Left colon (tissue), 2 donors: Measurements from ENCODE around the gene A3GALT2. TPM values are rescaled to one million over a fixed set of nuclear protein-coding genes. Genes with fewer than 3 reads are reported as not detected.
"Not testable (repeated sequence)": the region's sequence is repeated elsewhere in the genome, so short reads cannot be mapped to it uniquely, and the experiment has no call there.

Experiments used
- ATAC-seq: fragments of 200-7000 bp; cut with Tn5 transposase; one replicate; pipeline ENCODE4 v1.9.1; 2020; ENCODE audit warnings: mild to moderate bottlenecking, moderate library complexity
- DNase-seq, 2 donors: peaks; one replicate each; pipeline ENCODE4 v3.0.0-alpha.2; 2020
- intact Hi-C, 2 donors: fragments of 100-400 bp; cut with DNase I in 1 of 2; cut with micrococcal nuclease in 1 of 2; formaldehyde crosslinking; loops; one replicate each; pipeline versions ENCODE4 v1.11.2 to v1.14.0; 2022; cut with DNase I, micrococcal nuclease
- total RNA-seq, 2 donors: library from RNA; stranded (reverse); fragmentation: NEBNext Ultra II Directional; extraction: Animal tissue kit (Norgen Biotek cat#: 25700); gene quantifications; one replicate each; pipeline ENCODE4 v1.2.1, GENCODE V29; 2021
- donor health status: DM: no; HTN: no; CAD: no.
- donor health status: DM: yes; HTN: yes; CAD: no.

Gene A3GALT2
- total RNA-seq, 2 donors from 2014 or later: not detected

- peak; percentile 33 to 71 for DNase-seq
- no peak for ATAC-seq
- intact Hi-C loops: no loop called here
Observed at GRCh38 chr1:33300673-33301072, 20.2 kb downstream of the A3GALT2 start.

GRCh38 chr1:33299461-33300155 lies 21.3 kb downstream of the A3GALT2 start:
- DNase-seq: peak in 1 of 2 donors; percentile 19
- no peak for ATAC-seq
- intact Hi-C loops: loop anchor here (10.0 kb wide), 2 partner anchors 65 to 165 kb away; no protein-coding TSS in a partner anchor

- peak; percentile 81 for ATAC-seq
- intact Hi-C loops: loop anchor here (10.0 kb wide), 2 partner anchors 66 to 166 kb away; no protein-coding TSS in a partner anchor
- DNase-seq: peak; percentile 55 to 75
Observed at GRCh38 chr1:33298623-33299277, 22.1 kb downstream of the A3GALT2 start.

GRCh38 chr1:33297911-33298622 lies 22.8 kb downstream of the A3GALT2 start:
- ATAC-seq (no peak), DNase-seq (peak in 1 of 2 donors; percentile 5)
- intact Hi-C loops: loop anchor here (10.0 kb wide), 2 partner anchors 67 to 167 kb away; no protein-coding TSS in a partner anchor

GRCh38 chr1:33296824-33297223 lies 24.1 kb downstream of the A3GALT2 start:
- intact Hi-C loops: loop anchor here (10.0 kb wide), 2 partner anchors 68 to 168 kb away; no protein-coding TSS in a partner anchor
- DNase-seq (no peak), ATAC-seq (peak; percentile 26)

GRCh38 chr1:33296082-33296458 lies 24.8 kb downstream of the A3GALT2 start:
- ATAC-seq (no peak), DNase-seq (peak in 1 of 2 donors; percentile 24)
- intact Hi-C loops: loop anchor here (10.0 kb wide), 2 partner anchors 69 to 169 kb away; no protein-coding TSS in a partner anchor

- intact Hi-C loops: loop anchor here (2.0 to 10.0 kb wide), 3 partner anchors 69 to 169 kb away; no protein-coding TSS in a partner anchor
- DNase-seq: peak; percentile 61 to 91
- ATAC-seq: peak; percentile 88
Observed at GRCh38 chr1:33295450-33296081, 25.3 kb downstream of the A3GALT2 start.

- ATAC-seq: no peak
- DNase-seq: no peak
- intact Hi-C loops: loop anchor here (2.0 to 10.0 kb wide), 3 partner anchors 70 to 170 kb away; no protein-coding TSS in a partner anchor
Observed at GRCh38 chr1:33295023-33295422, 25.9 kb downstream of the A3GALT2 start.

- ATAC-seq: no peak
- intact Hi-C loops: loop anchor here (2.0 to 10.0 kb wide), 3 partner anchors 70 to 170 kb away; no protein-coding TSS in a partner anchor
- DNase-seq: no peak
Observed at GRCh38 chr1:33294071-33295010, 26.6 kb downstream of the A3GALT2 start.

- DNase-seq (no peak), ATAC-seq (no peak)
- intact Hi-C loops: loop anchor here (10.0 kb wide), 2 partner anchors 72 to 172 kb away; no protein-coding TSS in a partner anchor
Observed at GRCh38 chr1:33292726-33293340, 28.1 kb downstream of the A3GALT2 start.

GRCh38 chr1:33290615-33291014 lies 30.3 kb downstream of the A3GALT2 start:
- ATAC-seq, DNase-seq: not testable (repeated sequence)
- intact Hi-C loops: loop anchor here (10.0 kb wide), 2 partner anchors 74 to 174 kb away; no protein-coding TSS in a partner anchor

GRCh38 chr1:33289858-33290154 lies 31.1 kb downstream of the A3GALT2 start:
- DNase-seq (no peak), ATAC-seq (no peak)
- intact Hi-C loops: loop anchor here (10.0 kb wide), 2 partner anchors 75 to 175 kb away; no protein-coding TSS in a partner anchor

GRCh38 chr1:33288976-33289857 lies 31.7 kb downstream of the A3GALT2 start:
- intact Hi-C loops: no loop called here
- no peak for DNase-seq
- no peak for ATAC-seq

- ATAC-seq: no peak
- no peak for DNase-seq
- intact Hi-C loops: no loop called here
Observed at GRCh38 chr1:33287317-33287716, 33.6 kb downstream of the A3GALT2 start.

GRCh38 chr1:33286451-33287185 lies 34.3 kb downstream of the A3GALT2 start:
- DNase-seq (no peak), ATAC-seq (no peak)
- intact Hi-C loops: no loop called here

- intact Hi-C loops: no loop called here
- ATAC-seq: no peak
- DNase-seq: no peak
Observed at GRCh38 chr1:33284049-33284448, 36.8 kb downstream of the A3GALT2 start.
